Measurements from ENCODE around the gene ZC3H4. TPM values are rescaled to one million over a fixed set of nuclear protein-coding genes. Genes with fewer than 3 reads are reported as not detected.
"Not testable (repeated sequence)": the region's sequence is repeated elsewhere in the genome, so short reads cannot be mapped to it uniquely, and the experiment has no call there.

The ZC3H4 gene
- polyA plus RNA-seq, 2 donors, result 8.4 to 13.5 TPM

- H3K4me1 ChIP-seq (ENCODE audit: control insufficient read depth in 2 of 2, insufficient read depth in 2 of 2, low read length in 1 of 2), result peaks cover 7 to 17% of the 10 kb centered on the region in 2 donors
- not testable (repeated sequence) for H3K27ac ChIP-seq (ENCODE audit: low read depth in 2 of 2, low read length in 1 of 2); H3K9me3 ChIP-seq (ENCODE audit: control insufficient read depth in 2 of 2, insufficient read depth in 1 of 2, low read depth in 1 of 2, low read length in 1 of 2); H3K4me3 ChIP-seq (ENCODE audit: low read depth in 1 of 2, low read length in 2 of 2); H3K36me3 ChIP-seq (ENCODE audit: control insufficient read depth in 2 of 2, insufficient read depth in 2 of 2, low read length in 1 of 2); H3K27me3 ChIP-seq (ENCODE audit: control insufficient read depth in 1 of 2, insufficient read depth in 2 of 2, low read length in 2 of 2)
- WGBS, 2 donors, result 93 to 97% methylated on average over 4 of the region's 4 CpGs
Observed at GRCh38 chr19:47101116-47101515, 12.5 kb downstream of the ZC3H4 start.

- WGBS, 2 donors, result 93 to 97% methylated on average over 5 of the region's 5 CpGs
- no peak overlapping the region for H3K4me3 ChIP-seq (ENCODE audit: low read depth in 1 of 2, low read length in 2 of 2)
- no peak overlapping the region for H3K27ac ChIP-seq (ENCODE audit: low read depth in 2 of 2, low read length in 1 of 2)
- H3K4me1 ChIP-seq (ENCODE audit: control insufficient read depth in 2 of 2, insufficient read depth in 2 of 2, low read length in 1 of 2), result peaks cover 10 to 21% of the 10 kb centered on the region in 2 donors
- H3K27me3 ChIP-seq (ENCODE audit: control insufficient read depth in 1 of 2, insufficient read depth in 2 of 2, low read length in 2 of 2), result no peaks in the 10 kb centered on the region
- H3K36me3 ChIP-seq (ENCODE audit: control insufficient read depth in 2 of 2, insufficient read depth in 2 of 2, low read length in 1 of 2), result no peaks in the 10 kb centered on the region
- no peaks in the 10 kb centered on the region for H3K9me3 ChIP-seq (ENCODE audit: control insufficient read depth in 2 of 2, insufficient read depth in 1 of 2, low read depth in 1 of 2, low read length in 1 of 2)
Observed at GRCh38 chr19:47100290-47100689, 13.3 kb downstream of the ZC3H4 start.

GRCh38 chr19:47099576-47100050 lies 14.0 kb downstream of the ZC3H4 start:
- 80 to 93% methylated on average over 6 of the region's 6 CpGs for WGBS, 2 donors
- no peaks in the 10 kb centered on the region for H3K9me3 ChIP-seq (ENCODE audit: control insufficient read depth in 2 of 2, insufficient read depth in 1 of 2, low read depth in 1 of 2, low read length in 1 of 2)
- peak overlapping the region; percentile 11 to 16 for H3K27ac ChIP-seq (ENCODE audit: low read depth in 2 of 2, low read length in 1 of 2)
- H3K4me1 ChIP-seq (ENCODE audit: control insufficient read depth in 2 of 2, insufficient read depth in 2 of 2, low read length in 1 of 2), result peaks cover 13 to 25% of the 10 kb centered on the region in 2 donors
- H3K4me3 ChIP-seq (ENCODE audit: low read depth in 1 of 2, low read length in 2 of 2), result no peak overlapping the region
- H3K36me3 ChIP-seq (ENCODE audit: control insufficient read depth in 2 of 2, insufficient read depth in 2 of 2, low read length in 1 of 2), result no peaks in the 10 kb centered on the region
- no peaks in the 10 kb centered on the region for H3K27me3 ChIP-seq (ENCODE audit: control insufficient read depth in 1 of 2, insufficient read depth in 2 of 2, low read length in 2 of 2)

- Histone ChIP-seq H3K27me3 (ENCODE audit: control insufficient read depth in 1 of 2, insufficient read depth in 2 of 2, low read length in 2 of 2) (no peaks in the 10 kb centered on the region), H3K9me3 (ENCODE audit: control insufficient read depth in 2 of 2, insufficient read depth in 1 of 2, low read depth in 1 of 2, low read length in 1 of 2) (no peaks in the 10 kb centered on the region), H3K4me3 (ENCODE audit: low read depth in 1 of 2, low read length in 2 of 2) (no peak overlapping the region), H3K27ac (ENCODE audit: low read depth in 2 of 2, low read length in 1 of 2) (peak overlapping the region; percentile 95 to 100), H3K4me1 (ENCODE audit: control insufficient read depth in 2 of 2, insufficient read depth in 2 of 2, low read length in 1 of 2) (peaks cover 14 to 25% of the 10 kb centered on the region in 2 donors), H3K36me3 (ENCODE audit: control insufficient read depth in 2 of 2, insufficient read depth in 2 of 2, low read length in 1 of 2) (peaks cover 0 to 3% of the 10 kb centered on the region in 2 donors)
- 82 to 93% methylated on average over 6 of the region's 6 CpGs for whole genome bisulfite sequencing, 2 donors
Observed at GRCh38 chr19:47098608-47099007, 15.0 kb downstream of the ZC3H4 start.

- Histone ChIP-seq H3K27me3 (ENCODE audit: control insufficient read depth in 1 of 2, insufficient read depth in 2 of 2, low read length in 2 of 2) (no peaks in the 10 kb centered on the region), H3K36me3 (ENCODE audit: control insufficient read depth in 2 of 2, insufficient read depth in 2 of 2, low read length in 1 of 2) (peaks cover 2 to 3% of the 10 kb centered on the region in 2 donors), H3K27ac (ENCODE audit: low read depth in 2 of 2, low read length in 1 of 2) (peak overlapping the region; percentile 95 to 100), H3K4me1 (ENCODE audit: control insufficient read depth in 2 of 2, insufficient read depth in 2 of 2, low read length in 1 of 2) (peaks cover 14 to 25% of the 10 kb centered on the region in 2 donors), H3K4me3 (ENCODE audit: low read depth in 1 of 2, low read length in 2 of 2) (no peak overlapping the region), H3K9me3 (ENCODE audit: control insufficient read depth in 2 of 2, insufficient read depth in 1 of 2, low read depth in 1 of 2, low read length in 1 of 2) (no peaks in the 10 kb centered on the region)
- WGBS, 2 donors, result 56 to 64% methylated on average over 31 of the region's 31 CpGs
Observed at GRCh38 chr19:47097396-47098201, 16.0 kb downstream of the ZC3H4 start.

GRCh38 chr19:47096721-47097120 lies 16.9 kb downstream of the ZC3H4 start:
- peaks cover 14 to 25% of the 10 kb centered on the region in 2 donors for H3K4me1 ChIP-seq (ENCODE audit: control insufficient read depth in 2 of 2, insufficient read depth in 2 of 2, low read length in 1 of 2)
- H3K36me3 ChIP-seq (ENCODE audit: control insufficient read depth in 2 of 2, insufficient read depth in 2 of 2, low read length in 1 of 2), result peaks cover 3 to 6% of the 10 kb centered on the region in 2 donors
- H3K27ac ChIP-seq (ENCODE audit: low read depth in 2 of 2, low read length in 1 of 2), result peak overlapping the region; percentile 95 to 100
- no peaks in the 10 kb centered on the region for H3K9me3 ChIP-seq (ENCODE audit: control insufficient read depth in 2 of 2, insufficient read depth in 1 of 2, low read depth in 1 of 2, low read length in 1 of 2)
- no peak overlapping the region for H3K4me3 ChIP-seq (ENCODE audit: low read depth in 1 of 2, low read length in 2 of 2)
- H3K27me3 ChIP-seq (ENCODE audit: control insufficient read depth in 1 of 2, insufficient read depth in 2 of 2, low read length in 2 of 2), result no peaks in the 10 kb centered on the region
- 60 to 74% methylated on average over 9 of the region's 9 CpGs for WGBS, 2 donors

- H3K36me3 ChIP-seq (ENCODE audit: control insufficient read depth in 2 of 2, insufficient read depth in 2 of 2, low read length in 1 of 2), result peaks cover 3 to 6% of the 10 kb centered on the region in 2 donors
- WGBS, 2 donors, result 53 to 58% methylated on average over 12 of the region's 12 CpGs
- H3K27ac ChIP-seq (ENCODE audit: low read depth in 2 of 2, low read length in 1 of 2), result peak overlapping the region; percentile 95 to 100
- H3K27me3 ChIP-seq (ENCODE audit: control insufficient read depth in 1 of 2, insufficient read depth in 2 of 2, low read length in 2 of 2), result no peaks in the 10 kb centered on the region
- peaks cover 14 to 25% of the 10 kb centered on the region in 2 donors for H3K4me1 ChIP-seq (ENCODE audit: control insufficient read depth in 2 of 2, insufficient read depth in 2 of 2, low read length in 1 of 2)
- H3K9me3 ChIP-seq (ENCODE audit: control insufficient read depth in 2 of 2, insufficient read depth in 1 of 2, low read depth in 1 of 2, low read length in 1 of 2), result no peaks in the 10 kb centered on the region
- H3K4me3 ChIP-seq (ENCODE audit: low read depth in 1 of 2, low read length in 2 of 2), result no peak overlapping the region
Observed at GRCh38 chr19:47096100-47096704, 17.4 kb downstream of the ZC3H4 start.

GRCh38 chr19:47095476-47096099 lies 18.0 kb downstream of the ZC3H4 start:
- no peak overlapping the region for H3K4me3 ChIP-seq (ENCODE audit: low read depth in 1 of 2, low read length in 2 of 2)

GRCh38 chr19:47094557-47095475 lies 18.8 kb downstream of the ZC3H4 start:
- Histone ChIP-seq H3K4me3 (ENCODE audit: low read depth in 1 of 2, low read length in 2 of 2) (no peak overlapping the region), H3K36me3 (ENCODE audit: control insufficient read depth in 2 of 2, insufficient read depth in 2 of 2, low read length in 1 of 2) (peaks cover 4 to 12% of the 10 kb centered on the region in 2 donors)
- 47 to 57% methylated on average over 15 of the region's 15 CpGs for WGBS, 2 donors

More at GRCh38 chr19:47095476-47096099, 18.0 kb downstream of the ZC3H4 start:
- Histone ChIP-seq H3K9me3 (ENCODE audit: control insufficient read depth in 2 of 2, insufficient read depth in 1 of 2, low read depth in 1 of 2, low read length in 1 of 2) (no peaks in the 10 kb centered on the region), H3K27ac (ENCODE audit: low read depth in 2 of 2, low read length in 1 of 2) (peak overlapping the region; percentile 92 to 100), H3K36me3 (ENCODE audit: control insufficient read depth in 2 of 2, insufficient read depth in 2 of 2, low read length in 1 of 2) (peaks cover 3 to 6% of the 10 kb centered on the region in 2 donors), H3K4me1 (ENCODE audit: control insufficient read depth in 2 of 2, insufficient read depth in 2 of 2, low read length in 1 of 2) (peaks cover 14 to 25% of the 10 kb centered on the region in 2 donors), H3K27me3 (ENCODE audit: control insufficient read depth in 1 of 2, insufficient read depth in 2 of 2, low read length in 2 of 2) (no peaks in the 10 kb centered on the region)
- 50 to 58% methylated on average over 9 of the region's 9 CpGs for WGBS, 2 donors

More at GRCh38 chr19:47094557-47095475, 18.8 kb downstream of the ZC3H4 start:
- H3K27me3 ChIP-seq (ENCODE audit: control insufficient read depth in 1 of 2, insufficient read depth in 2 of 2, low read length in 2 of 2), result no peaks in the 10 kb centered on the region
- H3K27ac ChIP-seq (ENCODE audit: low read depth in 2 of 2, low read length in 1 of 2), result peak overlapping the region; percentile 92 to 100
- H3K4me1 ChIP-seq (ENCODE audit: control insufficient read depth in 2 of 2, insufficient read depth in 2 of 2, low read length in 1 of 2), result peaks cover 14 to 25% of the 10 kb centered on the region in 2 donors
- H3K9me3 ChIP-seq (ENCODE audit: control insufficient read depth in 2 of 2, insufficient read depth in 1 of 2, low read depth in 1 of 2, low read length in 1 of 2), result no peaks in the 10 kb centered on the region
